ENCODE data around the gene JAM3.
"Not testable (repeated sequence)": the region's sequence is repeated elsewhere in the genome, so short reads cannot be mapped to it uniquely, and the experiment has no call there.

JAM3 gene

DNA sequence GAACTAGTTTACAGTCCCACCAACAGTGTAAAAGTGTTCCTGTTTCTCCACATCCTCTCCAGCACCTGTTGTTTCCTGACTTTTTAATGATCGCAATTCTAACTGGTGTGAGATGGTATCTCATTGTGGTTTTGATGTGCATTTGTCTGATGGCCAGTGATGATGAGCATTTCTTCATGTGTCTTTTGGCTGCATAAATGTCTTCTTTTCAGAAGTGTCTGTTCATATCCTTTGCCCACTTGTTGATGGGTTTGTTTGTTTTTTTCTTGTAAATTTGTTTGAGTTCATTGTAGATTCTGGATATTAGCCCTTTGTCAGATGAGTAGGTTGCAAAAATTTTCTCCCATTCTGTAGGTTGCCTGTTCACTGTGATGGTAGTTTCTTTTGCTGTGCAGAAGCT is 44.9 kb downstream of the JAM3 start:
- not testable (repeated sequence) for DNase-seq

DNA sequence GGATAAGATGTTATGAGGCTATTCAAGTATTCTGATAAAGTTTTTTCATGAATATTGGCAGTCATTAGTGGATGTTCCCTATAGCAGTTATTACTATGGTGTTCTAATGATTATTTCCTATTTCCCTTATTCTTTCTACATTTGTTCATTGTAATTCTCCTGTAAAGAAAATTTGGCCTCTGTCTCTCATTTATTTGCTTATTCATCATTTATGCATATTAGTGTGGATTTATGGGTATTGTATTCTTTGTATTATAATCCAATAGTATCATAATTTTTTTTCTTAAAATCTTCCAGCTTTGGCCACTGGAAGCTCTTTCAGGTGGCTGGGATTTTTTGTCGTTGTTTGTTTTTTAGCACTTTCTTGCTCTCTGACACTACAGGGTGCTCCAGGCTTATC is 47.3 kb downstream of the JAM3 start:
- no peak for DNase-seq

DNA sequence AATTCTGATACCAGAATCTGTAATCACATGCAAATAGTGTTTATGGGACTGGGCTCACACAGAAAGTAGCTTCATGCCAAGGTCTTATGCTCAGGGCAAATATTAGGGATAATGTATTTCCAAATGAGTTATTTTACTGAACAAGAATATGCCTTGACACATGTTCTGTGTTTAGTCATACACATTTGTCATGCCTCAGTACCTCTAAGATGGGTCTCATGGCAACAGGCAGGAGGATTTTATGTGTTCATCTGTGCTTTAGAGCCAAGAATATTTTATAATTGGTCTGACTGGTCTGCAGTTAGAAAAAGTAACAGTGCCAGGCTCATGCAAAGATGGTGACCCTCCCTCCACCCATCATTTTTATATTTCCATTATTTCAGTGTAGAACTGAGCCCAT is 49.1 kb downstream of the JAM3 start:
- DNase-seq = peak; percentile 32

DNA sequence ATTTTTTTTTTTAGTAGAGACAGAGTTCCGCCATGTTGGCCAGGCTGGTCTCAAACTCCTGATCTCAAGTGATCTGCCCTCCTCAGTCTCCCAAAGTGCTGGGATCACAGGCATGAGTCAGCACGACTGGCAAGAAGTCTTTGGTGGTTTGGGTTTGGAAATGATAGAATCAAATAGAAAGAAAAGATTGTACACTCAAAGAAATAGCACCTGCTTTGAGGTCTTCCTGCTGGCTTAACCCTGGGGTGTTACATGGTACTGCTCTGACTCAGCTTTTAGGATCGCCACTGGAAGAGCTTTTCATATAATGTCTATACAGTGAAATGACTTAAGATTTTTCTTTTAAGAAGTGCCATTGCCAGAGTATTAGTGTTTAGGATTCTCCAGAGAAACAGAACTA is 50.2 kb downstream of the JAM3 start:
- DNase-seq = no peak

DNA sequence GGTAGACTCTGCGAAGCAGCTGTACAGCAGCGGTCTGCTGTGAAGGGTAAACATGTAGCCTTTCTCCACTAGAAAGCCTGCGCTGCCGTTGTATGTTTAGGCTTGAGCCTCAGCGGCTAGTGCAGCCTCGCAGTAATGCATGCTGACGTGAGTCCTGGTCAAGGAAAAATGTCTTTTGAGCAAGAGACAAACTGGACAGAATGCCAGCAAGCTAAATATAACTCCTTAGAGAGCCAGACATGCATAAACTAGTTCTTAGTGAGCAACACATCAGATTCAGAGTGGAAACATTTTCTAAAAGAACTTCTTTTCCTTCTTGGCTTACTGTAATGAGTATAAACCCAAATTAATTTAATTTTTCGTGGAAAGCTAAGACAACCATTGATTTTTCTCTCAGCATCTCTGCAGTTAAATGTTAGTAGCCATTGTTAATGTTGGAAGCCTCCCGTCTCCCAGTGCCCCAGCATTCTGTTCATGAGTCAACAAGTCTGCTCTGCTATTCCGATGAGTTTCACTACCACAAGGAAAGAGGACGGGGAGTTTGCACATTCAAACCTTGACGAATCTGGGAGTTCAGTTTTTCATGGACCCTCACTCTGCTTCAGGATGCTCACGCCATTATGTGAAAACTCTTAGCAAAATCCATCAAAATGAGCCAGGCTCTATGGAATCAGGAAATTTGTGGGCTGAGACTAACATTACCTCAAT is 51.4 kb downstream of the JAM3 start:
- no peak for DNase-seq

DNA sequence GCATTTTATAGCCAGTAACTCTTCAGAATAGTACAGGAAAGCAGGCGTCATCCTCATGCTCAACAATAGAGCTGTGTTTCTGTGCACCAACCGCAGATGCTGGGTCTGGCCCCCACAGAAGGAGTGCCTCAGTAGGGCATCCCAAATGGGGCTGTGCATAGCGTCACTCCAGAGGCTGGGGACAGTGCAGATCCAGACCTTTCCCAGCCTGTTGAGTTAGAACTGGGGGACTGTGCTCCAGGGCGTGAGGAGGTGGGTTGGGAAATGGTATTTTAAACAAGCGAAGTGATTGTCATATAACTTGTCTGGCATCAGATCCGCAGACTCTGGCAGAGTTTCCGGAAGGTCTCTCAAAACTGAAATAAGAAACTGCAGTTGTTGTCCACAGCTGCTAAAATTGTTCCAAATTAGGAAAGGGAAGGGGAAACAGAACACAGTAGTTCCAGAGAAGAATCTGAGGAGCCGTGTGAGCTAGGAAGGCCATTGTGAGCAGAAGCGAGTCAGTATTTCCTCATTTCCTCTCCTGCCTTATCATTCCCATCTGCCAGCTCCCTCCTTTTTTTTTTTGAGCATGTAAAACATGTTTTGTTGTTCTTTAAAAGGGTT is 52.2 kb downstream of the JAM3 start:
- DNase-seq = no peak

DNA sequence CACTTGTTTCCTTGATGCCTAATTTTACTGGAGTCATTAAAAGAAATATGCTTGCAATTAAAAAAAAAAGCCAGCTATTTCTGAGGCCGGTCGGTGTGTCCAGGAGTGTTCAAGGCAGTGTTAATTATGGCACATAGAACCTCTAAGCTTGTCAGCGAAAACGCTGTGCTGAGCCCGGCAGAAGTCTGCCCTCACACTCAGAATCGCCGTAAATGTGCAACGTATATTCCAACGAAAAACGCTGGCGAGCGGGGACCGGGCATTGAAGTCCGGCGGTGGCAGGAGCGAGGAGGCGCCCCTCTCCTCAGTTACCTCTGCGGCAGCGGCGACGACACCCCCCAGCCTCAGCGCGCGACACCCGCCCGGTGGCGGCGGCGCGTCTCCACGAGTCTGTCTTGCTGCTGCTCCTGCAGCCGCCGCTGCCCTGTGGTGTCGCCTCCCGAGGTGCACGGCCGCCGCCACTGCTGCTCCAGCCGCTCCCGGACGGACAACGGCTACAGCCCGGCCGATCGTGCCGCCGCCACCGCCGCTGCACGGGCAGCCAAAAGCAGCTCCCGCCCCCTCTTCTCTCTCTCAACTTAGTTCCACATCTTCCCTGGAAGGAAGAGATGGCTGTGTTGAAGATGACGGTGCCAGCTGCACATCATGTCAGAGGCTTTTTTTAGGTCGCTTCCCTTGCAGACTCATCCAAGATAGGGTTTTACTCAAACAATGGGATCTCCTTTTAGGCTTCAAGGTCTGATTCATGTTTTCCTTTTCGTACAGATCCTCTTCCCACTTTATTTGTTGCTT is 56.0 kb downstream of the JAM3 start:
- no peak for DNase-seq

DNA sequence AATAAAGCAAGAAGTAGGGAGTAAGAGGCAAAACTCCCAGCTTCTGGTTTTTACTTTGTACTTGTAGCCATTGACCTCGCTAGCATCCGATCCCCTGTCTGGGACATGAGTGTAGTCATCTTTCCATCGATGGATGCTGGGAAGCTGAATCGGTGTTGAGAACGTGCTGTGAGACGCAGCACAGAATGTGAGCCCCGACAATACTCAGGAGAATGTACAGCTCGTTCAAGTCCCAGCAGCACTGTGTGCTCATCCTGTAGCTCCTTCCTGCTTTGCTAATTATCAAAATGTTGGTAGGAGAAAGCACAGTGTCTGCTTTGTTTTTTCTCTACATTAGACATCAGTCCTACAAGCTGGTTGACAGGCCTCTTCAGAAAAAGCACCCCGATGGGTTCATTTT is 56.6 kb downstream of the JAM3 start:
- DNase-seq = no peak

DNA sequence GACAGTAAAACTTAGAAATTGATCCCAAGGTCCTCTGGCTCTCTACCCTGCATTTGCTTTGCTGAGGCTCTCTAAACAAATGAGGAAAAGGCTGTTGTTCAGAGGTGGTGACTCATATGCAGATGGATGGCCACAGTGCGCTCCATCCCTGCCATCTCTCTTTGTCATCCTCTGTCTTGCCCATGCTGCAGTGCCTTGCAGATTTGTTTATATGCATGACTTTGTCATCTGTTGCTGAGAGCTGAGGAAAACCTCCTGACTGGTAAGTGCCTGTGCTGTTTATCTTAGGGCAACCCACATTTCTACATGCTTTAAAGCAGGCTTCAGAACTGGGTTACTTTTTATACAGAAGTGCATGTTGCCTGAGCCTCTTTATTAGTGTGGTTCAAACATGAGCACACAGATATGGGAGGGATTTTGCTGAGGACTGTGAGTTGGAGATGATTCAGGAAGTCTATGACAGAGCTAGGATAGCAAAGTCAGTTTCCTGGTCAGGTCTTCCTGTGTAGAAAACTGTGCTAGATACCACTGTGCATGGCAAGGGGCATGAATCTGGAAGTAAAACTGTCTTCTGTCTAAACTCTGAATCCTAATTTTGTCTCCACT is 57.4 kb downstream of the JAM3 start:
- DNase-seq = peak; percentile 79

DNA sequence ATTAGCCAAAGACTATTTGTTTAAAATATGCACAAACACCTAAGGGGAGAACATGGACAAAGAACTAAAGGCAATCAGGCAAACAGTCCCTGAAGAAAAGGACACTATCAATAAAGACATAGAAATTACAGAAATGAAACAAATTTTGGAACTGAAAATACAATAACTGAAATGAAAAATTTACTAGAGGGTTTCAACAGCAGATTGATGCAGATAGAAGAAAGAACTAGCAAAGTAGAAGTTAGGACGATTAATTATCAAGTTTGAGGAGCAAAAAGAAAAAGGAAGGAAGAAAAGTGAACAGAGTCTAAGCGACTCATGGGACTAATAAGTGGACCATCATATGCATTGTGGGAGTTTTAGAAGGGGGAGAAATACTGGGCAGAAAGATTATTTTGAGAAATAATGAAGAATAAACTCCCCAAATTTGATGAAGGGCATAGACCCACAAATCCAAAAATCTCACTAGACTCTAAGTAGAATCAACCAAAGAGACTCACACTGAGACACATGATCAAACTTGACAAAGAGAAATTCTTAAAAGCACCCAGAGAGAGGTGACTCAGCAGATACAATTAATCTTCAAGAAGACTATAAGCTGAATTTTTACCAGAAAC is 62.9 kb downstream of the JAM3 start:
- DNase-seq = no peak

DNA sequence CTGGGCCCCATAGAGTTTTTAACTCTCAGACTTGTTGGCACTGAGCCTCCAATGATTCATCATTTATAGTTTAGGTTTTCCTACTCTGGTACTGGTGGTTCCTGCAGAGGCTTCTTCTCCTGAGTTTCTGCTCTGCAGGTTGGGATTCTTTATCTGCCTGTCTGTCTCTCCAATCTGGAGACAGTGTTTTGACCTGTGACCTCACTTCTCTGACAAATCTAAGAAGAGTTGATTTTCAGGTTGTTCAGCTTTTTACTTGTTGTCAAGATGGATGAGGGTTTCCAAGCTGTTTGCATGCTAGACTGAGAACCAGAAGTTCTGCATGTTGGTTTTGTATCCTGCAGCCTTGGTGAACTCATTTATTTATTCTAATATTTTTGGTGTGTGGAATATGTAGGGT is 63.9 kb downstream of the JAM3 start:
- peak; percentile 80 for DNase-seq

DNA sequence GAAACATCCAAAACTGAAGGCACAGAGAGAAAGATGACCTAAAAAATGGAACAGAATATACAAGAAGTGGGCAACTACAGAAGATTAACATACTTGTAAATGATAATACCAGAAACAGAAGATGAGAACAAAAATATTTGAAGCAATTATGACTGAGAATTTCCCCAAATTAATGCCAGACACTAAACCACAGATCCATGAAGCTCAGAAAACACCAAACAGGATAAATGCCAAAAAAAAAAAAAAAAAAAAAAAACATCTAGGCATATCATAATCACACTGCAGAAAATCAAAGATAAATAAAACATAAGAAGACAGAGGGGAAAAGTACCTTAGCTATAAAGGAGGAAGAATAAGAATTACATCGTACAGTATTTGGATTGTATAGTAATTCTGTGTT is 65.3 kb downstream of the JAM3 start:
- DNase-seq = no peak

DNA sequence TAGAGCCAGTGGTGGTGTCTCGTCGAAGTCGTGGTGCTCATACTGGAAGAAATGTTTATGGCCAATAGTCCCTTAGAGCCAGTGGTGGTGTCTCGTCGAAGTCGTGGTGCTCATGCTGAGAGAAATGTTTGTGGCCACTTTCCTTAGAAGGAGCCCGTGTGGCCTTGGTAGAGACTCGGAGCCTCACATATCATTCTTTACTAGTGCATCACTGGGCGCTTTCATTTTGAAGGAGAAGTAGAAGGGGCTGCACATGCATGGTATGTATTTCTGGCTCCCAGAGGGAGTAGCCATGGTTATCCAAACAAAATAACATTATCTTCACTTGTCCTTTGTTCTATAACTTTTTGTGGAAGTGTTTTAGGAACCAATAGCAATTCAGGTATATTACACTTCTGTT is 69.5 kb downstream of the JAM3 start:
- DNase-seq = no peak

DNA sequence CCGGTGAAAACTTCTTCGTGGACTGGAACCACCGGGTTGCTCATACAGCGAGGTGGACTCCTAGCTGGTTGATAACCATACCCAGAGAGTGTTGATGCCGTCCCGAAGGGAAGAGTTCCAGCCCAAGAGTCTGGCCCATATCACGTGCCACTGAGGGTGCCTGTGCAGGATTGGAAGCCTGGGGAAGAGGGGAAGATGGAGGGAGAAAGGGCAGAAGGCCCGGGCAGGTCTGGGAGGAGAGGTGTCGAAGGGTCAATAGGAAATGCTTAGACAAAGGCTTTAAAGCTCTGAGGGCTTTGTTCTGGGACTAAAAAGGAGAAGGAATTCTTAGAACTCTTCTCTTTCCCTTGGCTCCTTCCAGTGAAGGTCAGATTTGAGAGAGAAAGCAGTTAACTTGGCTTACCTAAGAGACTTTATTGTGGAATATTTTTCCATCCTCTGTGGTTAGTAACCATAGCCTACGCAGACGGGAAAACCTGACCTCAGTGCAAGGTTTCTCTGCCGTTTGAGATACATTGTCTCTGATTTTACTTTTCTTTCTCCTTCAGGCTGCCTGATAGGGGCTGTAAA is 70.5 kb downstream of the JAM3 start:
- DNase-seq = no peak

DNA sequence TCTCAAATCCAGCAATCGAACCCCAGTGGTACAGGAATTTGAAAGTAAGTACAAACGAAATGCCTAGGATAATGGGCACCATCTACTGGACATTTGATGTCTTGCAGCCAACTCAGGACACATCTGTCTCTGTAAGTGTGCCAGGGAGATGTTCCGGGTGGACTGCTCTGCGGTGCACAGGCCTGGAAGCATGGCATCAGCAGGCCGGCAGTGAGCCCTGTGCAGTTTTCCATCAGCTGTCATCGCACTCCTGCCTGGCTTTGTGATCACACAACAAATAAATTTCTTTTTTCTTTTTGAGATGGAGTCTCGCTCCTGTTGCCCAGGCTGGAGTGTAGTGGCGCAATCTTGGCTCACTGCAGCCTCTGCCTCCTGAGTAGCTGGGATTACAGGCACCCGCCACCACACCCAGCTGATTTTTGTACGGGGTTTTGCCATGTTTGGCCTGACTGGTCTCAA is 71.0 kb downstream of the JAM3 start:
- peak; percentile 85 for DNase-seq

DNA sequence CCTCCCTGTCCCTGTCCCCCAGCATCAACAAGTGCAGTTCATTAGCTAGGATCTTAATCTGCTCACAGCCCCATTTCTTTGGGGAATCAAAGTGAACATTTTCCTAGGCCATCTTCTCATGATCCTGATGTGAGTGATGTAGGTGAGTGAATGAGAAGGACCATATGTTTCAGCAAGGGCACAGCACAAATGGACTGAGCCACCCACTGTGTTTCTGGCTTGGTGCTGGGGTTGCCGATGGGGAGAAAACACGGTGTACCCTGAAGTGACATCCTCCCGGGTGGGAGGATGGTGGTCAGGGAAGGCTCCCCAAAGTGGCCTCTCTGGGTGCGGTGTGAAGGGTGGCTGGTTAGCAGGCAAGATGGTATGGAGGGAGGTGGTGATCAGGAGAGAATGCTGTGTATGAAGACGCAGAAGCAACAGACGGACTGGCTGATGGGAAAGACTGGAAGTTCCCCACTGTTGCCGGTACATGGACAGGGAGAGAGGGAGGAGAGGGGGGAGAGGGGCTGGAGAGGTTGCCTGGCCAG is 72.2 kb downstream of the JAM3 start:
- no peak for DNase-seq

DNA sequence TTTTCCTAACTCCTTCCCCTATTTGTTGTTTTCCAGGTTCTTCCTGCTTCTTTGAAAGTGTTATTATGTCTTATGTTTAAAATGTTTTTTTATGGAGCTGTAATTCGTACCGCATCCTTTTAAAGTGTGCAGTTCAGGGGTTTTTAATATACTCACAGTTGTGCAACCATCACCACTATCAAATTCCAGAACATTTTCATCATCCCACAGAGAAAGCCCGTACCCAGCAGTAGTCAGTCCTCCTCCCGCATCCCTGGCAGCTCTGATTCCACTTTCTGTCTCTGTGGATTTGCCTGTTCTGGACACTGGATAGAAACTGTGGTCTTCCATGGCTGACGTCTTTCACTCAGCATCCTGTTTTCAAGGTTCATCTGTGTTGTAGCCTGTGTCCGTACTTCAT is 73.7 kb downstream of the JAM3 start:
- no peak for DNase-seq

DNA sequence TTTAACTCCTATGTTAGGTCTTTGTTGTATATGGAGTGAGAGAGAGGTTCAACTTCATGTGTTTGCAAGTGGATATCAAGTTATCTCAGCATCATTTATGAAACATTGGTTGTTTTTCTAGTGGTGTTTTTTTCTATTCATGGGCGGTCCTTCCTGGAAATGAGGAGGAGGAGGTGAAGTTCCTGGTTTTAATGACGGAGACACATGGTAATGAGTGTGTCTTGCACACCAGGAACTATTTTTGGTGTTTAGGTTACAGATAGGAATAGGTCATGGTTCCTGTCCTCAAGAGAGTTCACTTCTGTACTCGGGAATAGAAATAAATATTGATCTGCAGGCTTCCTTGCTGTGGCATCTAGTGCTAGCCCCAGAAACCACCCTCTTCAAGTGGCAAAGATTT is 74.9 kb downstream of the JAM3 start:
- no peak for DNase-seq

DNA sequence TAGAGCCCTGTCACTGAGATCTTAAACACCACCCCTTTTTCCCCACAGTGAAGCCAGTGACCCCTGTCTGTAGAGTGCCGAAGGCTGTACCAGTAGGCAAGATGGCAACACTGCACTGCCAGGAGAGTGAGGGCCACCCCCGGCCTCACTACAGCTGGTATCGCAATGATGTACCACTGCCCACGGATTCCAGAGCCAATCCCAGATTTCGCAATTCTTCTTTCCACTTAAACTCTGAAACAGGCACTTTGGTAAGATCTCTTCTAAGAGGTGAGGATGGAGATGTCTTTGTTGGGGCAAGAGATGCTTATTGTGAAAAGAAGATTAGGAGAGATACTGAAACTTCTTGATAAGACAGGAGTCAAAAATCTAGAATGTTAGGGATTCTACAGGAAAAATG is 75.9 kb downstream of the JAM3 start:
- no peak for DNase-seq

DNA sequence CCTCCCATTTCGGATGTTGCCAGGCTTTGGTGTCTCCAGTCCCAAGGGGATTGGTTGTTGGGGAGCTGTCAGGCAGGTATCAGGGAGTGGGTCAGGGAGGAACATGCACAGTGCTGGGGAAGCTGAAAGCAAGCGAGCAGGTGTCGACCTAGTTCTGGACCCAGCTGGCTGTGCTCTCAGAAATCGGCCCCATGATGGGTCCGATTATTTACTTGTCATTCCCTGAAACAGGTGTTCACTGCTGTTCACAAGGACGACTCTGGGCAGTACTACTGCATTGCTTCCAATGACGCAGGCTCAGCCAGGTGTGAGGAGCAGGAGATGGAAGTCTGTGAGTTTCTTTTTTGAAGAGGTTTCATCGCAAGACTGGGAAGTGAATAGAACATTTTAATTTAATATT is 76.8 kb downstream of the JAM3 start:
- DNase-seq = peak; percentile 96

DNA sequence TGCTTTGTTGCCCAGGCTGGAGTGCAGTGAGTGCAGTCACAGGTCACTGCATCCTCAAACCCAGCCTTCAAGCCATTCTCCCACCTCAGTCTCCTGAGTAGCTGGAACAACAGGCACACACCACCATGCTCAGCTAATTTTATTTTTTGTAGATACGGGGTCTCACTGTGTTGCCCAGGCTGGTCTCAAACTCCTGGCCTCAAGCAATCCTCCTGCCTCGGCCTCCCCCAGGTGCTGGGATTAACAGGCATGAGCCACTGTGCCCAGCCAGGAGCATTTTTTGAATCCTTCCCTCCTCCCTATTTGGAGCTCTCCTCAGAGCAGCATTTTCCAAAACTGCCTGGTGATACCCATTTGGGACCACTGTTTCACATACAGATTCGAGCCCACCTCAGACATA is 77.7 kb downstream of the JAM3 start:
- DNase-seq = no peak

DNA sequence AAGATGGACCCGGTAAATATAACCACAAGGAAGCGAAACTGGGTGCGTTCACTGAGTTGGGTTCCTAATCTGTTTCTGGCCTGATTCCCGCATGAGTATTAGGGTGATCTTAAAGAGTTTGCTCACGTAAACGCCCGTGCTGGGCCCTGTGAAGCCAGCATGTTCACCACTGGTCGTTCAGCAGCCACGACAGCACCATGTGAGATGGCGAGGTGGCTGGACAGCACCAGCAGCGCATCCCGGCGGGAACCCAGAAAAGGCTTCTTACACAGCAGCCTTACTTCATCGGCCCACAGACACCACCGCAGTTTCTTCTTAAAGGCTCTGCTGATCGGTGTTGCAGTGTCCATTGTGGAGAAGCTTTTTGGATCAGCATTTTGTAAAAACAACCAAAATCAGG is 80.5 kb downstream of the JAM3 start:
- DNase-seq = no peak

Data from DMS53 (cell line).